Esophagus muscularis mucosa (tissue), 4 donors: Measurements from ENCODE around the gene IQGAP1.

Source experiments
- EP300 ChIP-seq: sonication (generic); formaldehyde crosslinking; IDR thresholded peaks from one replicate; pipeline ENCODE4 v1.6.1; 2017; ENCODE audit warnings: antibody characterized with exemption
- POLR2A ChIP-seq: fragments of 450-650 bp; IDR thresholded peaks from one replicate; pipeline ENCODE4 v1.6.1; 2017; ENCODE audit warnings: antibody characterized with exemption, moderate library complexity, mild to moderate bottlenecking, low read depth
- TF ChIP-seq, protein P1 (sequence below), 3 experiments: fragments of 200-600 bp in 2 of 3; fragments of 450-650 bp in 1 of 3; sonication (generic) in 2 of 3; IDR thresholded peaks; one replicate each; pipeline ENCODE4 v1.5.1; 2017 to 2019; ENCODE audit warnings: antibody characterized with exemption in 3 of 3, mild to moderate bottlenecking in 2 of 3, moderate library complexity in 1 of 3

DNA sequence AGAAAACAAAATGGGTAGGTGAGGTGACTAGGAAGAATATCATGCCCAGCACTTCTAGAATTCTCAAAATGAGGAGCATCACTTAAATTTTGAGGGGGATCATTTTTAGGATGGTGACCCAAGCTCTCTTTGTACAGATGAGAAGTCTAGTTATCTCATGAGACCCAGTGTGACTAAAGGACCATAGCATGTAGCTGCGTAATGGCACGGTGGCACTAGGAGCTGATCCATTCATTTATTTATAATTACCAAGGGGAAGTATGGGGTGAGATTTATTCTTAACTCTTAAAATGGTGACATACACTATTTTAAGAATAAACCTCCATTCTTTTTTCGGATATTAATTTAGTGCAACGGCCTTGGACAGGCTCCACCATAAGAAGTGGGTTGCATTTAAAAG lies 8.3 kb downstream of the IQGAP1 start:
- TF ChIP-seq POLR2A, result no peak
- TF ChIP-seq, protein P1, sequence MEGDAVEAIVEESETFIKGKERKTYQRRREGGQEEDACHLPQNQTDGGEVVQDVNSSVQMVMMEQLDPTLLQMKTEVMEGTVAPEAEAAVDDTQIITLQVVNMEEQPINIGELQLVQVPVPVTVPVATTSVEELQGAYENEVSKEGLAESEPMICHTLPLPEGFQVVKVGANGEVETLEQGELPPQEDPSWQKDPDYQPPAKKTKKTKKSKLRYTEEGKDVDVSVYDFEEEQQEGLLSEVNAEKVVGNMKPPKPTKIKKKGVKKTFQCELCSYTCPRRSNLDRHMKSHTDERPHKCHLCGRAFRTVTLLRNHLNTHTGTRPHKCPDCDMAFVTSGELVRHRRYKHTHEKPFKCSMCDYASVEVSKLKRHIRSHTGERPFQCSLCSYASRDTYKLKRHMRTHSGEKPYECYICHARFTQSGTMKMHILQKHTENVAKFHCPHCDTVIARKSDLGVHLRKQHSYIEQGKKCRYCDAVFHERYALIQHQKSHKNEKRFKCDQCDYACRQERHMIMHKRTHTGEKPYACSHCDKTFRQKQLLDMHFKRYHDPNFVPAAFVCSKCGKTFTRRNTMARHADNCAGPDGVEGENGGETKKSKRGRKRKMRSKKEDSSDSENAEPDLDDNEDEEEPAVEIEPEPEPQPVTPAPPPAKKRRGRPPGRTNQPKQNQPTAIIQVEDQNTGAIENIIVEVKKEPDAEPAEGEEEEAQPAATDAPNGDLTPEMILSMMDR (IDR thresholded peaks at IDR 0.05), result no peak
- TF ChIP-seq EP300, result no peak
